ENCODE results near the gene ZNF728.
"Not testable (repeated sequence)": the region's sequence is repeated elsewhere in the genome, so short reads cannot be mapped to it uniquely, and the experiment has no call there.

DNA sequence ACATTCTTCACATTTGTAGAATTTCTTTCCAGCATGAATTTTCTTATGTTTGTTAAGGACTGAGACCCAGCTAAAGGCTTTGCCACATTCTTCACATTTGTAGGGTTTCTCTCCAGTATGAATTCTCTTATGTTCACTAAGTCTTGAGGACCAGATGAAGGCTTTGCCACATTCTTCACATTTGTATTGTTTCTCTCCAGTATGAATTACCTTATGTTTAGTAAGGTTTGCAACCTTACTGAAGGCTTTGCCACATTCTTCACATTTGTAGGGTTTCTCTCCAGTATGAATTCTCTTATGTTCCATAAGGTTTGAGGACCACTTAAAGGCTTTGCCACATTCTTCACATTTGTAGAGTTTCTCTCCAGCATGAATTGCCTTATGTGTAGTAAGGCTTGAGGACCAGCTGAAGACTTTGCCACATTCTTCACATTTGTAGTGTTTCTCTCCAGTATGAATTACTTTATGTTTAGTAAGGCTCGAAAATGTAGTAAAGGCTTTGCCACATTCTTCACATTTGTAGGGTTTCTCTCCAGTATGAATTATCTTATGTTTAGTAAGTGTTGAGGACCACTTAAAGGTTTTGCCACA, 27.3 kb downstream of the ZNF728 start:
- TF ChIP-seq, protein P1, sequence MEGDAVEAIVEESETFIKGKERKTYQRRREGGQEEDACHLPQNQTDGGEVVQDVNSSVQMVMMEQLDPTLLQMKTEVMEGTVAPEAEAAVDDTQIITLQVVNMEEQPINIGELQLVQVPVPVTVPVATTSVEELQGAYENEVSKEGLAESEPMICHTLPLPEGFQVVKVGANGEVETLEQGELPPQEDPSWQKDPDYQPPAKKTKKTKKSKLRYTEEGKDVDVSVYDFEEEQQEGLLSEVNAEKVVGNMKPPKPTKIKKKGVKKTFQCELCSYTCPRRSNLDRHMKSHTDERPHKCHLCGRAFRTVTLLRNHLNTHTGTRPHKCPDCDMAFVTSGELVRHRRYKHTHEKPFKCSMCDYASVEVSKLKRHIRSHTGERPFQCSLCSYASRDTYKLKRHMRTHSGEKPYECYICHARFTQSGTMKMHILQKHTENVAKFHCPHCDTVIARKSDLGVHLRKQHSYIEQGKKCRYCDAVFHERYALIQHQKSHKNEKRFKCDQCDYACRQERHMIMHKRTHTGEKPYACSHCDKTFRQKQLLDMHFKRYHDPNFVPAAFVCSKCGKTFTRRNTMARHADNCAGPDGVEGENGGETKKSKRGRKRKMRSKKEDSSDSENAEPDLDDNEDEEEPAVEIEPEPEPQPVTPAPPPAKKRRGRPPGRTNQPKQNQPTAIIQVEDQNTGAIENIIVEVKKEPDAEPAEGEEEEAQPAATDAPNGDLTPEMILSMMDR (IDR thresholded peaks at IDR 0.05) = not testable (repeated sequence)
- TF ChIP-seq POLR2A (IDR thresholded peaks at IDR 0.05) = not testable (repeated sequence)

Data from heart left ventricle (tissue), 13 donors.